Uterus (tissue), 2 donors: Measurements from ENCODE around the gene UGT2A2.

Experiments
- CTCF ChIP-seq, 4 experiments: fragments of 200-600 bp in 2 of 4; fragments of 450-650 bp in 2 of 4; sonication (generic) in 2 of 4; IDR thresholded peaks; one replicate each; pipeline ENCODE4 v1.5.1; 2016 to 2019; ENCODE audit warnings: antibody characterized with exemption in 4 of 4, mild to moderate bottlenecking in 2 of 4, moderate library complexity in 1 of 4
- POLR2A ChIP-seq, 2 donors: fragments of 450-650 bp; IDR thresholded peaks; one replicate each; pipeline ENCODE4 v1.6.1; 2016; ENCODE audit warnings: antibody characterized with exemption in 2 of 2, mild to moderate bottlenecking in 1 of 2, moderate library complexity in 1 of 2

- TF ChIP-seq CTCF (IDR thresholded peaks at IDR 0.05) (no peak), POLR2A (IDR thresholded peaks at IDR 0.05) (no peak)
Measured at GRCh38 chr4:69577245-69577644, 62.2 kb downstream of the UGT2A2 start.
